Smooth muscle cell (in vitro differentiated cells): ENCODE measurements around the gene NOP53. TPM values are rescaled to one million over a fixed set of nuclear protein-coding genes. Genes with fewer than 3 reads are reported as not detected.

Experiments
- DNase-seq: peaks from one replicate; lab custom pipeline; 2025; ENCODE audit not compliant: unreplicated experiment; lab: John Stamatoyannopoulos, UW
- H2AFZ ChIP-seq: fragments of 200-600 bp; sonication (generic); 2 replicates; pipeline ENCODE4 v1.6.0; 2016; ENCODE audit warnings: antibody characterized with exemption, low read depth, mild to moderate bottlenecking
- H3F3A ChIP-seq: fragments of 200-600 bp; sonication (generic); 2 replicates; pipeline ENCODE4 v1.6.0; 2017; ENCODE audit warnings: antibody characterized with exemption, low read depth
- H3K27ac ChIP-seq: fragments of 200-600 bp; sonication (generic); 2 replicates; pipeline ENCODE4 v1.5.1; 2016; ENCODE audit warnings: low read depth, mild to moderate bottlenecking
- H3K27me3 ChIP-seq: fragments of 200-600 bp; sonication (generic); 2 replicates; pipeline ENCODE4 v1.6.1; 2016; ENCODE audit warnings: low read depth, mild to moderate bottlenecking
- H3K36me3 ChIP-seq: fragments of 200-600 bp; sonication (generic); 2 replicates; pipeline ENCODE4 v1.5.1; 2016; ENCODE audit warnings: low read depth
- H3K4me1 ChIP-seq: fragments of 200-600 bp; sonication (generic); 2 replicates; pipeline ENCODE4 v1.5.1; 2016; ENCODE audit warnings: low read depth
- H3K4me2 ChIP-seq: fragments of 200-600 bp; sonication (generic); 2 replicates; pipeline ENCODE4 v1.6.0; 2016; ENCODE audit warnings: mild to moderate bottlenecking
- H3K4me3 ChIP-seq: fragments of 200-600 bp; sonication (generic); 2 replicates; pipeline ENCODE4 v1.5.1; 2016; ENCODE audit warnings: mild to moderate bottlenecking
- H3K79me2 ChIP-seq: fragments of 200-600 bp; sonication (generic); 2 replicates; pipeline ENCODE4 v1.6.0; 2016; ENCODE audit warnings: low read depth, mild to moderate bottlenecking
- H3K9ac ChIP-seq: fragments of 200-600 bp; sonication (generic); 2 replicates; pipeline ENCODE4 v1.6.0; 2016; ENCODE audit warnings: low read depth
- H3K9me3 ChIP-seq: fragments of 200-600 bp; sonication (generic); replicated peaks from 2 replicates; pipeline ENCODE4 v1.5.1; 2016; ENCODE audit warnings: low read depth
- H4K20me1 ChIP-seq: fragments of 200-600 bp; sonication (generic); 2 replicates; pipeline ENCODE4 v1.6.0; 2016; ENCODE audit warnings: low read depth
- CTCF ChIP-seq: fragments of 200-600 bp; sonication (generic); IDR thresholded peaks from 2 replicates; pipeline ENCODE4 v1.5.1; 2017; ENCODE audit warnings: borderline replicate concordance, mild to moderate bottlenecking, antibody characterized with exemption; ENCODE audit not compliant: insufficient read depth, poor library complexity, severe bottlenecking
- WGBS: methylation state at CpG from one replicate; pipeline ENCODE4 v1.1.7; 2016; ENCODE audit warnings: low lambda C conversion rate; 5-methylcytosine and 5-hydroxymethylcytosine counted together
- polyA plus RNA-seq: library from polyadenylated mRNA; unstranded; fragments of >200 nt; fragmentation: Nextera tagmentation; extraction: Ambion mirVana; gene quantifications from 2 replicates; pipeline ENCODE4 v1.2.1, GENCODE V29; 2016
- total RNA-seq: library from RNA; depleted of rRNA; stranded (reverse); fragments of >200 nt; gene quantifications from 2 replicates; pipeline ENCODE4 v1.2.3, GENCODE V29; 2014

NOP53 gene
- total and polyA plus RNA-seq, 2 experiments from 2014 or later = 42.8 to 74.5 TPM

GRCh38 chr19:47701717-47702552 is 43.4 kb upstream of the NOP53 start:
- Histone ChIP-seq H3K79me2 (no peaks in the 10 kb centered on the region), H4K20me1 (peaks cover 24% of the 10 kb centered on the region), H3K27me3 (no peaks in the 10 kb centered on the region), H3F3A (no peaks in the 10 kb centered on the region), H3K4me2 (no peak overlapping the region), H2AFZ (no peak overlapping the region), H3K4me1 (no peaks in the 10 kb centered on the region), H3K36me3 (no peaks in the 10 kb centered on the region), H3K4me3 (no peak overlapping the region), H3K9ac (no peak overlapping the region), H3K9me3 (no peaks in the 10 kb centered on the region), H3K27ac (no peak overlapping the region)
- no peak for TF ChIP-seq CTCF
- 98% methylated on average over 49 of the region's 91 CpGs for WGBS
- DNase-seq = no peak

- H2AFZ ChIP-seq = no peak overlapping the region
- H3K4me2 ChIP-seq = no peak overlapping the region
- no peaks in the 10 kb centered on the region for H3K4me1 ChIP-seq
- H3K9me3 ChIP-seq = no peaks in the 10 kb centered on the region
- no peaks in the 10 kb centered on the region for H3K79me2 ChIP-seq
- TF ChIP-seq CTCF = no peak
- no peaks in the 10 kb centered on the region for H3K36me3 ChIP-seq
- H3K27me3 ChIP-seq = no peaks in the 10 kb centered on the region
- no peak overlapping the region for H3K9ac ChIP-seq
- no peak overlapping the region for H3K27ac ChIP-seq
- DNase-seq = no peak
- H4K20me1 ChIP-seq = peaks cover 24% of the 10 kb centered on the region
- no peak overlapping the region for H3K4me3 ChIP-seq
- WGBS = 93% methylated on average over 18 of the region's 18 CpGs
- H3F3A ChIP-seq = no peaks in the 10 kb centered on the region
Observed at GRCh38 chr19:47702671-47703070, 42.7 kb upstream of the NOP53 start.

GRCh38 chr19:47703301-47703700 is 42.0 kb upstream of the NOP53 start:
- no peaks in the 10 kb centered on the region for H3K9me3 ChIP-seq
- no peak for TF ChIP-seq CTCF
- H3K4me2 ChIP-seq = no peak overlapping the region
- H3K27ac ChIP-seq = no peak overlapping the region
- no peaks in the 10 kb centered on the region for H3F3A ChIP-seq
- DNase-seq = no peak
- no peak overlapping the region for H3K4me3 ChIP-seq
- no peaks in the 10 kb centered on the region for H3K27me3 ChIP-seq
- no peaks in the 10 kb centered on the region for H3K4me1 ChIP-seq
- 95% methylated on average over 5 of the region's 5 CpGs for WGBS
- H2AFZ ChIP-seq = no peak overlapping the region
- H3K36me3 ChIP-seq = no peaks in the 10 kb centered on the region
- H3K79me2 ChIP-seq = no peaks in the 10 kb centered on the region
- H4K20me1 ChIP-seq = peaks cover 24% of the 10 kb centered on the region
- H3K9ac ChIP-seq = no peak overlapping the region

GRCh38 chr19:47704024-47704423 is 41.3 kb upstream of the NOP53 start:
- no peaks in the 10 kb centered on the region for H3K4me1 ChIP-seq
- H3K79me2 ChIP-seq = no peaks in the 10 kb centered on the region
- no peaks in the 10 kb centered on the region for H3K36me3 ChIP-seq
- no peak overlapping the region for H3K27ac ChIP-seq
- no peak for TF ChIP-seq CTCF
- H3F3A ChIP-seq = no peaks in the 10 kb centered on the region
- WGBS = 70% methylated on average over 11 of the region's 11 CpGs
- no peaks in the 10 kb centered on the region for H3K27me3 ChIP-seq
- no peak overlapping the region for H3K4me2 ChIP-seq
- no peaks in the 10 kb centered on the region for H3K9me3 ChIP-seq
- DNase-seq = no peak
- H4K20me1 ChIP-seq = peaks cover 24% of the 10 kb centered on the region
- H3K4me3 ChIP-seq = no peak overlapping the region
- H2AFZ ChIP-seq = no peak overlapping the region
- no peak overlapping the region for H3K9ac ChIP-seq
